GM23338 (cell line): ENCODE measurements around the gene ARID3A.

Experiments used
- CREB1 ChIP-seq: fragments of 250-450 bp; sonication (Bioruptor Pico); IDR thresholded peaks from 2 replicates; pipeline ENCODE4 v1.5.0; 2020; ENCODE audit warnings: low read depth, mild to moderate bottlenecking, moderate library complexity
- EZH2 ChIP-seq: fragments of 200-600 bp; sonication (generic); IDR thresholded peaks from one replicate; pipeline ENCODE4 v1.8.0; 2017; ENCODE audit warnings: antibody characterized with exemption, mild to moderate bottlenecking, low read depth; ENCODE audit not compliant: unreplicated experiment
- EZH2phosphoT487 ChIP-seq: fragments of 200-600 bp; sonication (generic); IDR thresholded peaks from one replicate; pipeline ENCODE4 v1.8.1; 2018; ENCODE audit warnings: antibody characterized with exemption; ENCODE audit not compliant: unreplicated experiment
- JUNB ChIP-seq: IDR thresholded peaks from one replicate; pipeline ENCODE4 v1.6.1; 2016; ENCODE audit warnings: antibody characterized with exemption; ENCODE audit not compliant: unreplicated experiment
- NANOG ChIP-seq: IDR thresholded peaks from 2 replicates; pipeline ENCODE4 v1.6.1; 2016; ENCODE audit warnings: antibody characterized with exemption, borderline replicate concordance
- POLR2AphosphoS5 ChIP-seq: IDR thresholded peaks from 2 replicates; pipeline ENCODE4 v1.6.1; 2016; ENCODE audit warnings: antibody characterized with exemption, low read depth
- STAT1 ChIP-seq: IDR thresholded peaks from one replicate; pipeline ENCODE4 v1.6.1; 2016; ENCODE audit warnings: antibody characterized with exemption; ENCODE audit not compliant: unreplicated experiment
- ZNF114 ChIP-seq: fragments of 250-450 bp; sonication (Bioruptor Pico); IDR thresholded peaks from 2 replicates; pipeline ENCODE4 v1.5.0; 2020; ENCODE audit warnings: mild to moderate bottlenecking, moderate library complexity
- ZNF331 ChIP-seq: fragments of 250-450 bp; sonication (Bioruptor Pico); IDR thresholded peaks from 2 replicates; pipeline ENCODE4 v1.5.0; 2020; ENCODE audit warnings: low read depth, mild to moderate bottlenecking, moderate library complexity
- TF ChIP-seq, protein P1 (sequence below), 2 experiments: fragments of 200-600 bp in 1 of 2; sonication (generic) in 1 of 2; conservative IDR thresholded peaks; 2 replicates each; pipeline versions ENCODE4 v1.5.1 to v1.6.1; 2016 to 2017; ENCODE audit warnings: antibody characterized with exemption in 2 of 2, low read depth in 2 of 2, mild to moderate bottlenecking in 2 of 2, moderate library complexity in 1 of 2
- TF ChIP-seq, protein P2 (sequence below): IDR thresholded peaks from one replicate; pipeline ENCODE4 v1.6.1; 2018; ENCODE audit warnings: antibody characterized with exemption; ENCODE audit not compliant: unreplicated experiment
- TF ChIP-seq, protein P3 (sequence below): IDR thresholded peaks from 2 replicates; pipeline ENCODE4 v1.6.1; 2016; ENCODE audit warnings: antibody characterized with exemption
- TF ChIP-seq, protein P4 (sequence below): fragments of 250-450 bp; sonication (Bioruptor Pico); IDR thresholded peaks from 2 replicates; pipeline ENCODE4 v1.5.0; 2020; ENCODE audit warnings: mild to moderate bottlenecking, moderate library complexity

DNA sequence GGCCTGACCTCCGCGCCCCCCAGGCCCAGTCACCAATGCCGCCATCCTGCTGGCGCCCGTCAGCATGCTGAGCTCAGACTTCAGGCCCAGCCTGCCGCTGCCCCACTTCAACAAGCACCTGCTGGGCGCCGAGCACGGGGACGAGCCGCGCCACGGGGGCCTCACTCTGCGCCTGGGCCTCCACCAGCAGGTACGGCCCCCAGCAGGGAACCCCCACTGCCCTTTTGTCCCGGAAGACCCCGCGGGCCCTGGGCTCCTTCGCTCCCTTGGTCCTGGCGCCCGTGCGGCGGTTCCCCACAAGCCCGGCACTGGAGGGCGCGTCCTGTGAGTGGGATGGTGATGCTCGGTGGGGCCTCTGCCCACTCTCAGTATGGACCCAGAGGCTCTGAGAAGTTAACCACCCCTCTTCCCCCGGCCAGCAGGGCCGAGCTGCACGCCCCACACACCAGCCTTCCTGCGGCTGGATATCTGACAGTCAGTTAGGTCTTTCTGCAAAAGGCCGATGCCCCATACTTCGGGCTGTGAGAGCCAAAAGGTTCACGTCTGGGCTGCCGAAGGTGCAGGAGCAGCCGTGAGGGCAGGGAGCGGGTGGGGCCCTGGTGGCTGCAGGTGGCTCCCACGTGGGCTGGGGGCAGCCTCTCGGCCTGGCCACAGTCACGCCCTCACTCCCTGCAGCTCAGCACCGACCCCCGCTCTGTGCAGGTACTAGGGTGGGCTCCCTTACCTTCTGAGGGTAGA, 66.3 kb downstream of the ARID3A start:
- TF ChIP-seq, protein P1, sequence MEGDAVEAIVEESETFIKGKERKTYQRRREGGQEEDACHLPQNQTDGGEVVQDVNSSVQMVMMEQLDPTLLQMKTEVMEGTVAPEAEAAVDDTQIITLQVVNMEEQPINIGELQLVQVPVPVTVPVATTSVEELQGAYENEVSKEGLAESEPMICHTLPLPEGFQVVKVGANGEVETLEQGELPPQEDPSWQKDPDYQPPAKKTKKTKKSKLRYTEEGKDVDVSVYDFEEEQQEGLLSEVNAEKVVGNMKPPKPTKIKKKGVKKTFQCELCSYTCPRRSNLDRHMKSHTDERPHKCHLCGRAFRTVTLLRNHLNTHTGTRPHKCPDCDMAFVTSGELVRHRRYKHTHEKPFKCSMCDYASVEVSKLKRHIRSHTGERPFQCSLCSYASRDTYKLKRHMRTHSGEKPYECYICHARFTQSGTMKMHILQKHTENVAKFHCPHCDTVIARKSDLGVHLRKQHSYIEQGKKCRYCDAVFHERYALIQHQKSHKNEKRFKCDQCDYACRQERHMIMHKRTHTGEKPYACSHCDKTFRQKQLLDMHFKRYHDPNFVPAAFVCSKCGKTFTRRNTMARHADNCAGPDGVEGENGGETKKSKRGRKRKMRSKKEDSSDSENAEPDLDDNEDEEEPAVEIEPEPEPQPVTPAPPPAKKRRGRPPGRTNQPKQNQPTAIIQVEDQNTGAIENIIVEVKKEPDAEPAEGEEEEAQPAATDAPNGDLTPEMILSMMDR (conservative IDR thresholded peaks at IDR 0.05; ENCODE audit: low read depth in 2 of 2): no peak
- TF ChIP-seq CREB1 (CRISPR knock-in tag) (no peak), EZH2 (no peak), JUNB (no peak), POLR2AphosphoS5 (no peak), EZH2phosphoT487 (no peak), ZNF331 (CRISPR knock-in tag) (no peak), ZNF114 (CRISPR knock-in tag) (no peak), NANOG (no peak), STAT1 (no peak)
- TF ChIP-seq, protein P2, sequence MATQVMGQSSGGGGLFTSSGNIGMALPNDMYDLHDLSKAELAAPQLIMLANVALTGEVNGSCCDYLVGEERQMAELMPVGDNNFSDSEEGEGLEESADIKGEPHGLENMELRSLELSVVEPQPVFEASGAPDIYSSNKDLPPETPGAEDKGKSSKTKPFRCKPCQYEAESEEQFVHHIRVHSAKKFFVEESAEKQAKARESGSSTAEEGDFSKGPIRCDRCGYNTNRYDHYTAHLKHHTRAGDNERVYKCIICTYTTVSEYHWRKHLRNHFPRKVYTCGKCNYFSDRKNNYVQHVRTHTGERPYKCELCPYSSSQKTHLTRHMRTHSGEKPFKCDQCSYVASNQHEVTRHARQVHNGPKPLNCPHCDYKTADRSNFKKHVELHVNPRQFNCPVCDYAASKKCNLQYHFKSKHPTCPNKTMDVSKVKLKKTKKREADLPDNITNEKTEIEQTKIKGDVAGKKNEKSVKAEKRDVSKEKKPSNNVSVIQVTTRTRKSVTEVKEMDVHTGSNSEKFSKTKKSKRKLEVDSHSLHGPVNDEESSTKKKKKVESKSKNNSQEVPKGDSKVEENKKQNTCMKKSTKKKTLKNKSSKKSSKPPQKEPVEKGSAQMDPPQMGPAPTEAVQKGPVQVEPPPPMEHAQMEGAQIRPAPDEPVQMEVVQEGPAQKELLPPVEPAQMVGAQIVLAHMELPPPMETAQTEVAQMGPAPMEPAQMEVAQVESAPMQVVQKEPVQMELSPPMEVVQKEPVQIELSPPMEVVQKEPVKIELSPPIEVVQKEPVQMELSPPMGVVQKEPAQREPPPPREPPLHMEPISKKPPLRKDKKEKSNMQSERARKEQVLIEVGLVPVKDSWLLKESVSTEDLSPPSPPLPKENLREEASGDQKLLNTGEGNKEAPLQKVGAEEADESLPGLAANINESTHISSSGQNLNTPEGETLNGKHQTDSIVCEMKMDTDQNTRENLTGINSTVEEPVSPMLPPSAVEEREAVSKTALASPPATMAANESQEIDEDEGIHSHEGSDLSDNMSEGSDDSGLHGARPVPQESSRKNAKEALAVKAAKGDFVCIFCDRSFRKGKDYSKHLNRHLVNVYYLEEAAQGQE: no peak
- TF ChIP-seq, protein P3, sequence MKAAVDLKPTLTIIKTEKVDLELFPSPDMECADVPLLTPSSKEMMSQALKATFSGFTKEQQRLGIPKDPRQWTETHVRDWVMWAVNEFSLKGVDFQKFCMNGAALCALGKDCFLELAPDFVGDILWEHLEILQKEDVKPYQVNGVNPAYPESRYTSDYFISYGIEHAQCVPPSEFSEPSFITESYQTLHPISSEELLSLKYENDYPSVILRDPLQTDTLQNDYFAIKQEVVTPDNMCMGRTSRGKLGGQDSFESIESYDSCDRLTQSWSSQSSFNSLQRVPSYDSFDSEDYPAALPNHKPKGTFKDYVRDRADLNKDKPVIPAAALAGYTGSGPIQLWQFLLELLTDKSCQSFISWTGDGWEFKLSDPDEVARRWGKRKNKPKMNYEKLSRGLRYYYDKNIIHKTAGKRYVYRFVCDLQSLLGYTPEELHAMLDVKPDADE: no peak
- TF ChIP-seq, protein P4, sequence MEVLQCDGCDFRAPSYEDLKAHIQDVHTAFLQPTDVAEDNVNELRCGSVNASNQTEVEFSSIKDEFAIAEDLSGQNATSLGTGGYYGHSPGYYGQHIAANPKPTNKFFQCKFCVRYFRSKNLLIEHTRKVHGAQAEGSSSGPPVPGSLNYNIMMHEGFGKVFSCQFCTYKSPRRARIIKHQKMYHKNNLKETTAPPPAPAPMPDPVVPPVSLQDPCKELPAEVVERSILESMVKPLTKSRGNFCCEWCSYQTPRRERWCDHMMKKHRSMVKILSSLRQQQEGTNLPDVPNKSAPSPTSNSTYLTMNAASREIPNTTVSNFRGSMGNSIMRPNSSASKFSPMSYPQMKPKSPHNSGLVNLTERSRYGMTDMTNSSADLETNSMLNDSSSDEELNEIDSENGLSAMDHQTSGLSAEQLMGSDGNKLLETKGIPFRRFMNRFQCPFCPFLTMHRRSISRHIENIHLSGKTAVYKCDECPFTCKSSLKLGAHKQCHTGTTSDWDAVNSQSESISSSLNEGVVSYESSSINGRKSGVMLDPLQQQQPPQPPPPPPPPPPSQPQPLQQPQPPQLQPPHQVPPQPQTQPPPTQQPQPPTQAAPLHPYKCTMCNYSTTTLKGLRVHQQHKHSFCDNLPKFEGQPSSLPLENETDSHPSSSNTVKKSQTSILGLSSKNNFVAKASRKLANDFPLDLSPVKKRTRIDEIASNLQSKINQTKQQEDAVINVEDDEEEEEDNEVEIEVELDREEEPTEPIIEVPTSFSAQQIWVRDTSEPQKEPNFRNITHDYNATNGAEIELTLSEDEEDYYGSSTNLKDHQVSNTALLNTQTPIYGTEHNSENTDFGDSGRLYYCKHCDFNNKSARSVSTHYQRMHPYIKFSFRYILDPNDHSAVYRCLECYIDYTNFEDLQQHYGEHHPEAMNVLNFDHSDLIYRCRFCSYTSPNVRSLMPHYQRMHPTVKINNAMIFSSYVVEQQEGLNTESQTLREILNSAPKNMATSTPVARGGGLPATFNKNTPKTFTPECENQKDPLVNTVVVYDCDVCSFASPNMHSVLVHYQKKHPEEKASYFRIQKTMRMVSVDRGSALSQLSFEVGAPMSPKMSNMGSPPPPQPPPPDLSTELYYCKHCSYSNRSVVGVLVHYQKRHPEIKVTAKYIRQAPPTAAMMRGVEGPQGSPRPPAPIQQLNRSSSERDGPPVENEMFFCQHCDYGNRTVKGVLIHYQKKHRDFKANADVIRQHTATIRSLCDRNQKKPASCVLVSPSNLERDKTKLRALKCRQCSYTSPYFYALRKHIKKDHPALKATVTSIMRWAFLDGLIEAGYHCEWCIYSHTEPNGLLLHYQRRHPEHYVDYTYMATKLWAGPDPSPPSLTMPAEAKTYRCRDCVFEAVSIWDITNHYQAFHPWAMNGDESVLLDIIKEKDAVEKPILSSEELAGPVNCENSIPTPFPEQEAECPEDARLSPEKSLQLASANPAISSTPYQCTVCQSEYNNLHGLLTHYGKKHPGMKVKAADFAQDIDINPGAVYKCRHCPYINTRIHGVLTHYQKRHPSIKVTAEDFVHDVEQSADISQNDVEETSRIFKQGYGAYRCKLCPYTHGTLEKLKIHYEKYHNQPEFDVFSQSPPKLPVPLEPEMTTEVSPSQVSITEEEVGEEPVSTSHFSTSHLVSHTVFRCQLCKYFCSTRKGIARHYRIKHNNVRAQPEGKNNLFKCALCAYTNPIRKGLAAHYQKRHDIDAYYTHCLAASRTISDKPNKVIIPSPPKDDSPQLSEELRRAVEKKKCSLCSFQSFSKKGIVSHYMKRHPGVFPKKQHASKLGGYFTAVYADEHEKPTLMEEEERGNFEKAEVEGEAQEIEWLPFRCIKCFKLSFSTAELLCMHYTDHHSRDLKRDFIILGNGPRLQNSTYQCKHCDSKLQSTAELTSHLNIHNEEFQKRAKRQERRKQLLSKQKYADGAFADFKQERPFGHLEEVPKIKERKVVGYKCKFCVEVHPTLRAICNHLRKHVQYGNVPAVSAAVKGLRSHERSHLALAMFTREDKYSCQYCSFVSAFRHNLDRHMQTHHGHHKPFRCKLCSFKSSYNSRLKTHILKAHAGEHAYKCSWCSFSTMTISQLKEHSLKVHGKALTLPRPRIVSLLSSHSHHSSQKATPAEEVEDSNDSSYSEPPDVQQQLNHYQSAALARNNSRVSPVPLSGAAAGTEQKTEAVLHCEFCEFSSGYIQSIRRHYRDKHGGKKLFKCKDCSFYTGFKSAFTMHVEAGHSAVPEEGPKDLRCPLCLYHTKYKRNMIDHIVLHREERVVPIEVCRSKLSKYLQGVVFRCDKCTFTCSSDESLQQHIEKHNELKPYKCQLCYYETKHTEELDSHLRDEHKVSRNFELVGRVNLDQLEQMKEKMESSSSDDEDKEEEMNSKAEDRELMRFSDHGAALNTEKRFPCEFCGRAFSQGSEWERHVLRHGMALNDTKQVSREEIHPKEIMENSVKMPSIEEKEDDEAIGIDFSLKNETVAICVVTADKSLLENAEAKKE (CRISPR knock-in tag): no peak
